Osteoblast (primary cell): ENCODE measurements around the gene LPCAT1. TPM values are rescaled to one million over a fixed set of nuclear protein-coding genes. Genes with fewer than 3 reads are reported as not detected.

Source experiments
- DNase-seq: peaks from one replicate; pipeline ENCODE4 v3.0.0; 2011; ENCODE audit warnings: low spot score, mixed read lengths; ENCODE audit not compliant: insufficient read length; ENCODE audit errors: missing footprints
- H2AFZ ChIP-seq: 2 replicates; pipeline ENCODE4 v1.6.0; 2011; ENCODE audit warnings: mild to moderate bottlenecking, low read length
- H3K27ac ChIP-seq: 2 replicates; pipeline ENCODE4 v1.5.1; 2011; ENCODE audit warnings: mild to moderate bottlenecking, low read depth, low read length, moderate library complexity
- H3K27me3 ChIP-seq: 2 replicates; pipeline ENCODE4 v1.6.0; 2012; ENCODE audit warnings: mild to moderate bottlenecking, control low read depth, inconsistent platforms, low read length, moderate library complexity; ENCODE audit not compliant: insufficient read depth
- H3K36me3 ChIP-seq: 2 replicates; pipeline ENCODE4 v1.5.1; 2011; ENCODE audit warnings: mild to moderate bottlenecking, low read length, control low read depth, moderate library complexity; ENCODE audit not compliant: insufficient read depth
- H3K4me1 ChIP-seq: 2 replicates; pipeline ENCODE4 v1.5.1; 2011; ENCODE audit warnings: mild to moderate bottlenecking, low read length, control low read depth, moderate library complexity; ENCODE audit not compliant: insufficient read depth
- H3K4me2 ChIP-seq: 2 replicates; pipeline ENCODE4 v1.6.0; 2011; ENCODE audit warnings: mild to moderate bottlenecking, low read length; ENCODE audit not compliant: insufficient read depth
- H3K4me3 ChIP-seq: fragments of 200-600 bp; sonication (generic); 3 replicates; pipeline ENCODE4 v1.5.1; 2012; ENCODE audit warnings: mild to moderate bottlenecking, low read length, inconsistent platforms; ENCODE audit not compliant: insufficient read depth
- H3K79me2 ChIP-seq: 2 replicates; pipeline ENCODE4 v1.6.0; 2012; ENCODE audit warnings: mild to moderate bottlenecking, low read length, control low read depth, inconsistent platforms; ENCODE audit not compliant: insufficient read depth
- H3K9me3 ChIP-seq: 2 replicates; pipeline ENCODE4 v1.5.1; 2011; ENCODE audit warnings: low read depth, low read length, control low read depth
- H4K20me1 ChIP-seq: 2 replicates; pipeline ENCODE4 v1.6.0; 2012; ENCODE audit warnings: mild to moderate bottlenecking, low read length, control low read depth; ENCODE audit not compliant: insufficient read depth
- total RNA-seq: library from RNA; depleted of rRNA; stranded (reverse); fragments of >200 nt; gene quantifications from 2 replicates; pipeline ENCODE4 v1.2.3, GENCODE V29; 2012
- TF ChIP-seq, protein P1 (sequence below): IDR thresholded peaks from 2 replicates; pipeline ENCODE4 v1.5.1; 2011; ENCODE audit warnings: mild to moderate bottlenecking, low read depth, low read length, moderate library complexity; ENCODE audit errors: extremely low read depth

The LPCAT1 gene
- total RNA-seq, 1 donor = 11.6 TPM

DNA sequence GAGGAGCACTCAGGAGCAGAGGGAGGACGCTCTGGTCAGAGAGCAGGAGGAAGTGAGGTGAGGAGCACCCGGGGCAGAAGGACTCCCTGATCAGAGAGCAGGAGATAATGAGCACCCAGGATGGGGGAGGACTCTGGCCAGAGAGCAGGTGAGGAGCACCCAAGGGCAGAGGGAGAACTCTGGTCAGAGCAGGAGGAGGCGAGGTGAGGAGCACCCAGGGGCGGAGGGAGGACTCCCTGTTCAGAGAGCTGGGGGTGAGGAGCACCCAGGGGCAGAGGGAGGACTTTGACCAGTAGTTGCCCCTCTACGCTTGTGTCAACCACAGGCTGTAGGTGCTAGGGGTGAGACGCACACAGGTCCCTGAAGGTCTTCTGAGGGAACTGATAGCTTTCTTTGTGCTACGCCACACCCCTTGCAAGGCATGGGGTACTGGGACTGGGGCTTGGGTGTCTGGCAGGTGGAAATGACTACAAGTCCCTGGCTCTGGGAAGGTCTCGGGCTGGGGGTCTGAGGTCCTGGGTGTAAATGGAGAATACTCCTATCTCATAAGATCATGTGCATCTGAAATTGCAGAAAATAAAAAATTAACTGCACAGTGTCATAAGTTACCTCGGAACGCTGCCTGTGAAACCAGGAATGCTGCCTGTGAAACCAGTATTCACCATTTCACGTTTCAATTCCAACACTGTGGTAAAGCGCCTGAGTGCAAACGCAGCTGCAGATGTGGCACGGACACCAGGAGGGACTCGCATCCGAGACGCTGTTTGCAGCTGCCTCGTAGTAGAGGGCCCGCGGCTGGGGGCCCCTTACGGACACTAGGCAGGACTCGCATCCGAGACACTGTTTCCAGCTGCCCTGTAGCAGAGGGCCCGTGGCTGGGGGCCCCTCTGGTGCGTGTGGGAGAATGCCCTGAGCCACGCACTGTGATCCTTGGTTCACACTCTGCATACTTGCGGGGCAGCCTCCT is 51.5 kb downstream of the LPCAT1 start:
- DNase-seq = peak; percentile 81
- no peak overlapping the region for H2AFZ ChIP-seq
- H3K36me3 ChIP-seq = peaks cover 37% of the 10 kb centered on the region
- H3K27me3 ChIP-seq = no peaks in the 10 kb centered on the region
- no peaks in the 10 kb centered on the region for H3K9me3 ChIP-seq
- peaks cover 6% of the 10 kb centered on the region for H4K20me1 ChIP-seq
- H3K27ac ChIP-seq = no peak overlapping the region
- H3K79me2 ChIP-seq = no peaks in the 10 kb centered on the region
- H3K4me1 ChIP-seq = no peaks in the 10 kb centered on the region
- TF ChIP-seq, protein P1, sequence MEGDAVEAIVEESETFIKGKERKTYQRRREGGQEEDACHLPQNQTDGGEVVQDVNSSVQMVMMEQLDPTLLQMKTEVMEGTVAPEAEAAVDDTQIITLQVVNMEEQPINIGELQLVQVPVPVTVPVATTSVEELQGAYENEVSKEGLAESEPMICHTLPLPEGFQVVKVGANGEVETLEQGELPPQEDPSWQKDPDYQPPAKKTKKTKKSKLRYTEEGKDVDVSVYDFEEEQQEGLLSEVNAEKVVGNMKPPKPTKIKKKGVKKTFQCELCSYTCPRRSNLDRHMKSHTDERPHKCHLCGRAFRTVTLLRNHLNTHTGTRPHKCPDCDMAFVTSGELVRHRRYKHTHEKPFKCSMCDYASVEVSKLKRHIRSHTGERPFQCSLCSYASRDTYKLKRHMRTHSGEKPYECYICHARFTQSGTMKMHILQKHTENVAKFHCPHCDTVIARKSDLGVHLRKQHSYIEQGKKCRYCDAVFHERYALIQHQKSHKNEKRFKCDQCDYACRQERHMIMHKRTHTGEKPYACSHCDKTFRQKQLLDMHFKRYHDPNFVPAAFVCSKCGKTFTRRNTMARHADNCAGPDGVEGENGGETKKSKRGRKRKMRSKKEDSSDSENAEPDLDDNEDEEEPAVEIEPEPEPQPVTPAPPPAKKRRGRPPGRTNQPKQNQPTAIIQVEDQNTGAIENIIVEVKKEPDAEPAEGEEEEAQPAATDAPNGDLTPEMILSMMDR = no peak
- H3K4me3 ChIP-seq = no peak overlapping the region
- H3K4me2 ChIP-seq = no peak overlapping the region

DNA sequence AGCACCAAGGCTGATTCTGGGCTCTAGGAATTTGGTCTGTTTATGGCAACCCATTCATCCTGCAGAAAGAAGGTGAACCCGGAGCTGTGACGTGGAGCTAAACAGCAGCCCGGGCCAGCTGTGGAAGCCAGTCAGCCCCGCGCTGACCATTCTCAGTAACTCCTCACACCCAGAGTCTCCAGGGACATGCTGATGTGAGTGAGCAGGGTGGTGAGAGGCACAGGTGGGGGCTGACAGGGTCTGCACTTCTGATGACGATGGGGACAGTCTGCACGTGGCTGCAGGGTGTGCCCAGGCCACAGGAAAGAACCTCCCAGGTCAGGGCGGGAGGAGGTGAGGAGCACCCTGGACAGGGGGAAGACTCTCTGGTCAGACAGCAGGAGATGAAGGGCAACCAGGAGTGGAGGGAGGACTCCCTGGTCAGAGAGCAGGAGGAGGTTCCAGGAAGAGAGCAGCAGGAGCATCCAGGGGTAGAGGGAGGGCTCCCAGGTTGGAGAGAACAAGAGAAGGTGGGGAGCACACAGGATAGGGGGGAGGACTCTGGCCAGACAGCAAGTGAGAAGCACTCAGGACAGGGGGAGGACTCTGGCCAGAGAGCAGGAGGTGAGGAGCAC is 52.4 kb downstream of the LPCAT1 start:
- peak; percentile 73 for DNase-seq
- Histone ChIP-seq H3K4me3 (no peak overlapping the region), H3K27me3 (no peaks in the 10 kb centered on the region), H3K79me2 (no peaks in the 10 kb centered on the region), H3K4me2 (no peak overlapping the region), H3K27ac (no peak overlapping the region), H4K20me1 (peaks cover 6% of the 10 kb centered on the region), H3K9me3 (no peaks in the 10 kb centered on the region), H2AFZ (no peak overlapping the region), H3K4me1 (no peaks in the 10 kb centered on the region), H3K36me3 (peaks cover 37% of the 10 kb centered on the region)
- TF ChIP-seq, protein P1 = no peak

DNA sequence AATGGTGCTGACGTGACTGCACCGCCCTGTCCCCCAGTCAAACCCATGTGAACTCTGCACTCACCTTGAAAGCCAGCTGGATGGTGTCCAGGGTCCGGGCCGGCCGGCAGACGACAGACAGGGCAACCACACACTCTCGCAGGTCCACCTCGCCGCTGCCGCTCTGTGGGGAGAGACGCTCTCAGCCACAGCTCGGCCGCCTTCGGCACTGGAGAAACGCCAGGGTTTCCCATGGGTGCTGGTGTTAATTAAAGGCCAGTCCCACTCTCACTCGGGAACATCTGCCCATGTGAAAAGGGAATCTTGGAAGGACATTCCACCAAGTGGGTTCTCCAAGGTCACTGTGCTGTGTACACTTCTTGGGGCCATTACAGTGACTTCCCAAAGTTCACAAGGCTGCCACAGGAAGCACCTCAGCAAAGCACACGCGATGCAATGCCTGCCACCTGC is 53.0 kb downstream of the LPCAT1 start:
- Histone ChIP-seq H2AFZ (no peak overlapping the region), H4K20me1 (peaks cover 6% of the 10 kb centered on the region), H3K4me2 (no peak overlapping the region), H3K36me3 (peaks cover 39% of the 10 kb centered on the region), H3K4me3 (no peak overlapping the region), H3K27ac (no peak overlapping the region), H3K79me2 (no peaks in the 10 kb centered on the region), H3K27me3 (no peaks in the 10 kb centered on the region), H3K9me3 (no peaks in the 10 kb centered on the region), H3K4me1 (no peaks in the 10 kb centered on the region)
- peak; percentile 85 for DNase-seq
- TF ChIP-seq, protein P1 = no peak
